ENCODE data around the gene DACH2. TPM values are rescaled to one million over a fixed set of nuclear protein-coding genes. Genes with fewer than 3 reads are reported as not detected.
"Not testable (repeated sequence)": the region's sequence is repeated elsewhere in the genome, so short reads cannot be mapped to it uniquely, and the experiment has no call there.

The DACH2 gene
- total RNA-seq, 1 donor from 2014 or later: 0.11 TPM

DNA sequence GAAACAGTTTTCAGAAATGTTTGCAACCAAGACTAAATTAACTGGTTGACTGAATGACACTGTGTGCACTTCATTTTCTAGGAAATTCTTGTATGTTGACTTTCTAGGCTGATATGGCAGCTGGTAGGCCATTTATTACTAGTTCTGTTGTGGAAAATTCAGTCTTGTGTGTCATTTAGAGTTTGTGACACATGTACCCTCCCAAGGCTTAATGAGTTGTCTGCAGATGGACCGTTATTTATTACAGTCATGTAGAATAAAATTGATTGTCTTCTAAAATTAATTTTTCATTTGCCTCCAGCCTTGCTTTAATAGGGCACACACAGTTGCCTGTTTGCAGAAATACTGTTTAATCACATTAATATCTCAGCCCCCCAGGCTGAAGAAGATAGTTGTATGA lies 30.7 kb downstream of the DACH2 start:
- H3K4me3 ChIP-seq: no peak overlapping the region
- H3K27me3 ChIP-seq: no peaks in the 10 kb centered on the region
- peaks cover 1% of the 10 kb centered on the region for H3K36me3 Mint-ChIP-seq
- no peaks in the 10 kb centered on the region for H4K20me1 ChIP-seq (ENCODE audit: low read depth)
- no peak overlapping the region for H3K4me3 Mint-ChIP-seq
- H3K9ac ChIP-seq: no peak overlapping the region
- H3F3A ChIP-seq (ENCODE audit: low read depth): no peaks in the 10 kb centered on the region
- no peak overlapping the region for H3K4me2 ChIP-seq
- TF ChIP-seq, protein P1, sequence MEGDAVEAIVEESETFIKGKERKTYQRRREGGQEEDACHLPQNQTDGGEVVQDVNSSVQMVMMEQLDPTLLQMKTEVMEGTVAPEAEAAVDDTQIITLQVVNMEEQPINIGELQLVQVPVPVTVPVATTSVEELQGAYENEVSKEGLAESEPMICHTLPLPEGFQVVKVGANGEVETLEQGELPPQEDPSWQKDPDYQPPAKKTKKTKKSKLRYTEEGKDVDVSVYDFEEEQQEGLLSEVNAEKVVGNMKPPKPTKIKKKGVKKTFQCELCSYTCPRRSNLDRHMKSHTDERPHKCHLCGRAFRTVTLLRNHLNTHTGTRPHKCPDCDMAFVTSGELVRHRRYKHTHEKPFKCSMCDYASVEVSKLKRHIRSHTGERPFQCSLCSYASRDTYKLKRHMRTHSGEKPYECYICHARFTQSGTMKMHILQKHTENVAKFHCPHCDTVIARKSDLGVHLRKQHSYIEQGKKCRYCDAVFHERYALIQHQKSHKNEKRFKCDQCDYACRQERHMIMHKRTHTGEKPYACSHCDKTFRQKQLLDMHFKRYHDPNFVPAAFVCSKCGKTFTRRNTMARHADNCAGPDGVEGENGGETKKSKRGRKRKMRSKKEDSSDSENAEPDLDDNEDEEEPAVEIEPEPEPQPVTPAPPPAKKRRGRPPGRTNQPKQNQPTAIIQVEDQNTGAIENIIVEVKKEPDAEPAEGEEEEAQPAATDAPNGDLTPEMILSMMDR (IDR thresholded peaks at IDR 0.05): no peak
- TF ChIP-seq EZH2 (IDR thresholded peaks at IDR 0.05) (no peak), EZH2phosphoT487 (IDR thresholded peaks at IDR 0.05) (no peak)
- peaks cover 2% of the 10 kb centered on the region for H3K9me3 Mint-ChIP-seq
- no peaks in the 10 kb centered on the region for H3K4me1 ChIP-seq
- DNase-seq (ENCODE audit: low spot score): no peak
- no peak overlapping the region for H3K27ac Mint-ChIP-seq
- H3K79me2 ChIP-seq (ENCODE audit: low read depth): no peaks in the 10 kb centered on the region
- no peaks in the 10 kb centered on the region for H3K4me1 Mint-ChIP-seq
- no peak overlapping the region for H2AFZ ChIP-seq (replicated peaks)
- no peaks in the 10 kb centered on the region for H3K9me3 ChIP-seq (ENCODE audit: low read depth)
- no peaks in the 10 kb centered on the region for H3K36me3 ChIP-seq
- no peaks in the 10 kb centered on the region for H3K27me3 Mint-ChIP-seq (ENCODE audit: insufficient read depth, low read depth)
- H3K27ac ChIP-seq: no peak overlapping the region

DNA sequence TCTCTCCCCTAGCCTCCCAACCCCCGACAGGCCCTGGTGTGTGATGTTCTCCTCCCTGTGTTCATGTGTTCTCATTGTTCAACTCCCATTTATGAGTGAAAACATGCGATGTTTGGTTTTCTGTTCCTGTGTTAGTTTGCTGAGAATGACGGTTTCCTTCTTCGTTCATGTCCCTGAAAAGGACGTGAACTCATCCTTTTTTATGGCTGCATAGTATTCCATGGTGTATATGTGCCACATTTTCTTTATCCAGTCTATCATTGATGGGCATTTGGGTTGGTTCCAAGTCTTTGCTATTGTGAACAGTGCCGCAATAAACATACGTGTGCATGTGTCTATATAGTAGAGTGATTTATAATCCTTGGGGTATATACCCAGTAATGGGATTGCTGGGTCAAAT lies 33.1 kb downstream of the DACH2 start:
- not testable (repeated sequence) for H3K27ac Mint-ChIP-seq; H3K9me3 Mint-ChIP-seq; H3K36me3 ChIP-seq; H3K4me2 ChIP-seq; H3K27me3 Mint-ChIP-seq (ENCODE audit: insufficient read depth, low read depth); H3K79me2 ChIP-seq (ENCODE audit: low read depth); H3K4me3 Mint-ChIP-seq; H3K27me3 ChIP-seq; H4K20me1 ChIP-seq (ENCODE audit: low read depth); H3K4me1 Mint-ChIP-seq; H3K9ac ChIP-seq; H3F3A ChIP-seq (ENCODE audit: low read depth); H2AFZ ChIP-seq (replicated peaks); H3K27ac ChIP-seq; H3K9me3 ChIP-seq (ENCODE audit: low read depth); H3K4me3 ChIP-seq; DNase-seq (ENCODE audit: low spot score); H3K4me1 ChIP-seq; H3K36me3 Mint-ChIP-seq

DNA sequence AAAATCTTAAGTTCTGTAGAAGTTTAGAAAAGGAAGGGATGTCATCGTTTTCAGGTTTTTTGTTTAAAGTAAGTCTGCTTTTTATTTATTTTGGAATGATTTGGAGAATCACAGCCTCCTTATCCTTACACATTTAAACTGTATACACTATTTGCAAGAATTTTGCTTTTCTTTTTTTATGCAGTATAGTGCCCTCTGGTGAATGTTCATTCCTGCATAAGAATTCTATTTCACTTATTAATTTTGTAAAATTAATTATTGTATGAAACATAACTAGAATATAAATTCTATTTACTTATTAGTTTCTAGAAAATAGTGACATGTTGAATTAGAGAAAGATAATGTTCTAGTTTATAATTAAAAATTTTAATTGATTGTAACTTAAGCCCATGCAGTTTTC lies 44.6 kb downstream of the DACH2 start:
- Histone ChIP-seq H3K4me3 (no peak overlapping the region), H3K4me2 (no peak overlapping the region), H3K27me3 (no peaks in the 10 kb centered on the region), H3K27ac (no peak overlapping the region), H3K4me1 (no peaks in the 10 kb centered on the region), H3K9ac (no peak overlapping the region), H3K9me3 (ENCODE audit: low read depth) (no peaks in the 10 kb centered on the region), H3F3A (ENCODE audit: low read depth) (no peaks in the 10 kb centered on the region), H3K79me2 (ENCODE audit: low read depth) (no peaks in the 10 kb centered on the region), H3K36me3 (no peaks in the 10 kb centered on the region), H2AFZ (replicated peaks) (no peak overlapping the region), H4K20me1 (ENCODE audit: low read depth) (no peaks in the 10 kb centered on the region)
- no peak overlapping the region for H3K27ac Mint-ChIP-seq
- no peaks in the 10 kb centered on the region for H3K4me1 Mint-ChIP-seq
- no peak overlapping the region for H3K4me3 Mint-ChIP-seq
- TF ChIP-seq EZH2phosphoT487 (IDR thresholded peaks at IDR 0.05): no peak
- TF ChIP-seq EZH2 (IDR thresholded peaks at IDR 0.05): no peak
- TF ChIP-seq, protein P1 (IDR thresholded peaks at IDR 0.05): no peak
- H3K36me3 Mint-ChIP-seq: peaks cover 2% of the 10 kb centered on the region
- H3K9me3 Mint-ChIP-seq: peaks cover 15% of the 10 kb centered on the region
- no peaks in the 10 kb centered on the region for H3K27me3 Mint-ChIP-seq (ENCODE audit: insufficient read depth, low read depth)
- DNase-seq (ENCODE audit: low spot score): no peak

DNA sequence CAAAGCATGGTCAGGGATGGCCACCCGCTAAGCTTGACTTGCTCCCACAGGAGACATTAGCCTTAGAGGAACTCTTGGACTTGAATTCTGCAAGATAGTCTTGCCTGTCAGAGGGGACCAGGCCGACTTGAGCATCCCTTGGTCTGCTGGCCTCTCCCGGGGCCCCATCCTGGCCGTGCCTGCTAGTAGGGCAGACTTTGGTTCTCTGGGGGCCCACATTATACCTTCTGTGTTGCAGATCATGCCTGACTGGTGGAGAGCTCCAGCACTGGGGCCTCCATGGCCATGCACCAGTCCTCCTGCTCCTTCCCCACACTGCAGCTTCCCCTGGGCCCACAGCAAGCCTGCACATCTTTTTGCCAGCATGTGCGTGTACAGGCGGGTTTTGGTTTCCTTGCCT lies 46.5 kb downstream of the DACH2 start:
- no peak overlapping the region for H3K4me2 ChIP-seq
- H3K9ac ChIP-seq: no peak overlapping the region
- H3K4me3 ChIP-seq: no peak overlapping the region
- H3K4me3 Mint-ChIP-seq: no peak overlapping the region
- no peak for DNase-seq (ENCODE audit: low spot score)
- peaks cover 2% of the 10 kb centered on the region for H3K36me3 Mint-ChIP-seq
- no peak overlapping the region for H3K27ac ChIP-seq
- no peaks in the 10 kb centered on the region for H3K9me3 ChIP-seq (ENCODE audit: low read depth)
- H4K20me1 ChIP-seq (ENCODE audit: low read depth): no peaks in the 10 kb centered on the region
- no peaks in the 10 kb centered on the region for H3K79me2 ChIP-seq (ENCODE audit: low read depth)
- peaks cover 19% of the 10 kb centered on the region for H3K9me3 Mint-ChIP-seq
- no peaks in the 10 kb centered on the region for H3K4me1 Mint-ChIP-seq
- no peaks in the 10 kb centered on the region for H3K27me3 Mint-ChIP-seq (ENCODE audit: insufficient read depth, low read depth)
- TF ChIP-seq EZH2 (IDR thresholded peaks at IDR 0.05): no peak
- TF ChIP-seq, protein P1 (IDR thresholded peaks at IDR 0.05): no peak
- no peaks in the 10 kb centered on the region for H3K27me3 ChIP-seq
- H3F3A ChIP-seq (ENCODE audit: low read depth): no peaks in the 10 kb centered on the region
- no peaks in the 10 kb centered on the region for H3K4me1 ChIP-seq
- no peak overlapping the region for H3K27ac Mint-ChIP-seq
- H3K36me3 ChIP-seq: no peaks in the 10 kb centered on the region
- H2AFZ ChIP-seq (replicated peaks): no peak overlapping the region

All from neural progenitor cell (in vitro differentiated cells).